H54 (cell line): ENCODE data around the gene CALHM5.

ENCODE experiments used
- DNase-seq: peaks from one replicate; pipeline ENCODE4 v3.0.0; 2011; ENCODE audit warnings: low spot score, mixed read lengths; ENCODE audit not compliant: insufficient read length
- FAIRE-seq: peaks from 3 replicates; lab custom pipeline; 2011; peaks lifted over from hg19 to GRCh38; lab: Jason Lieb, UNC
- POLR2A ChIP-seq: IDR thresholded peaks from 2 replicates; pipeline ENCODE4 v1.6.1; 2011; ENCODE audit warnings: low read depth, mild to moderate bottlenecking, low read length

CALHM5 gene

DNA sequence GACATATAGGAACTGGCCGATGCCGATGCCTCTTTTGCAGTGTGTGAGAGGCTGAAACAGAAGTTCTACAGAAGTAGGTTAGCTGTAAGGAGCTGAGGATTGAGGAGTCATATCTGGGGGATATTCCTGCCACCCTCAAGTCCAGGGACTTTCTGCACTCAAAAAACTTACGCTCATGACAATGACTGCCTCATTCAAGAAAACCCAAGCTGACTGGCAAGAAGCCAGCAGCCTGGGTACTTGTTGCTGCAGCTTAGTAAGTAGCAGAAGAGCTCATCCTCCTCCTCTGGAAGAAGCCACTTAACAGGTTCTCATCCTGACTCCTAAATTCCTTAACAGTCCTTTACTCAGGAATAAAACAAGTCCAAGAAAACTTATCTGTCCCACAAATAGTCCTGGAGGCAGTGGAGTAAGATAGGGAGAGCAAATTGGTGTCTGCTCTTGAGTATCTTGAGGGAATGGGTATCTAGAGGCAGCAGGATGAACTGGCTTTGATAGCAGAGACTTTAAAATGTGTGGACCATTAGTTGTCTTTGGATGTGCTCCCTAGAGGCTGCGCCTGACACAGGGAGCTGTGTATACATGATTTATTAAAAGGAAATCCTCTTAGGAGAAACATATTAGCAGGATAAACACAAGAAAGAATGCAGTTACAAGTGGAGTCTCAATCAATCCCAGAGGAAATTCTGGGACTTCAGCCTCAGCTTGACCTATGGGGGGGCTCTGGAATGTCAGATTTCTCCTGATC, 7.4 kb downstream of the CALHM5 start:
- TF ChIP-seq POLR2A: no peak
- FAIRE-seq (no peak), DNase-seq (no peak)

GRCh38 chr6:116522896-116523295, 11.5 kb downstream of the CALHM5 start:
- no peak for FAIRE-seq
- no peak for TF ChIP-seq POLR2A
- no peak for DNase-seq

- FAIRE-seq: no peak
Measured at GRCh38 chr6:116524236-116524635, 12.8 kb downstream of the CALHM5 start.

GRCh38 chr6:116528133-116528532, 16.7 kb downstream of the CALHM5 start:
- no peak for TF ChIP-seq POLR2A
- FAIRE-seq: no peak

More at GRCh38 chr6:116524236-116524635, 12.8 kb downstream of the CALHM5 start:
- no peak for TF ChIP-seq POLR2A
- DNase-seq: no peak

DNA sequence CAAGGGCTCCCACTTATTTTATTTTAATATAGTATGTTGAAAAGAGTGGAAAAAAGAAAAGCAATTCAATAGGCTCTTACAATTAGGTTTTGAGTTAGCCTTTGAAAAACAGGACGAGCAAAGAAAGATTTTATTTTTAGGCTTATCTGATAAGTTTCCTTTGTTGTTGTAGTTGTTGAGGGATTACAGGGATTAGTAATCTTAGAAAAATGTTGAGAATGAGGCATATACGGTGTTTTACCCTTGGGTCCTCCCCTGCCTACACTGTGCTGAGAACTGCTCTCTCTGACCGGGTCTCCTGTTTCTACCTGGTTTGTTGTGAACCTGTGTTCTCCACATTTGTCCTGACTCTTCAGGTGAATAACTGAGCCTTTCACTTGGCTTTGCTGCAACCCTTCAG, 17.3 kb downstream of the CALHM5 start:
- FAIRE-seq (no peak), DNase-seq (no peak)
- no peak for TF ChIP-seq POLR2A

More at GRCh38 chr6:116528133-116528532, 16.7 kb downstream of the CALHM5 start:
- DNase-seq: no peak

DNA sequence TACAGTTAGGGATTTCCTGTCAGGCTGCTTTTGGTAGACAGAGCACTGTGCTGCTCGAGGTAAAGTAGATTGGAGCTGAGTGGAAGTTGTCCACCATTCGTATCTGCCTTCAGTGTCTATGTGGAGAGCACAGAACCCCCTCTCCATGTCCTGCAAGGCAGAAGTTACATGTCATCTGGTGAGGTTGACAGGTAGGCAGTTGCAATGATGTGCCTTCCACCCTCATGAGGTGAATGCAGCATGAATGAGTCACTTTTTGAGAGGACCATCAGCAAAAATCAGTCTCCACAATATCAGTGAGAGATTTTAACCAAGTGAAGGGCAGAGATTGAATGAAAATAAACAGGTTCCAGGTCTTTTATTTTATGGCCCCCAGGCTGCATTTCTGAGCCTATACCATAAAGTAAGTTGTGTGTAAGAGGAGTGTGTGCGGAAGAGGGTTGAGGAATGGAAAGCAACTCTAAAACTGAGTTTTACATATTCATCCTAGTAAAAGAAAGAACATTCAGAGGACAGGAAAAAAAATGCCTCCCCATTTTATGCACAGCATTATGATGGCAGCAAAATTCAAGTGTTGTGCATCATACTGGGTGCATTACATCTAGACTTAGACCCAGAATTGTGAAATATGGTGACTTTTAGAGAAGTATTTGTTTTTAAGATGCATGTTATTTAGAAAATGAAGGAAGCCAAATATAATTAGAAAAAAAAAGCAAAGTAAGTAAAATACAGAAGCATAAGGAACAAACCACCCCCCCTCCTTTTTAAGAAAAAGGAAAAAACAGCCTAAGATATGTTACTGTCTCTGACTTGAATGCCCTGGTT, 18.2 kb downstream of the CALHM5 start:
- DNase-seq (no peak), FAIRE-seq (no peak)
- TF ChIP-seq POLR2A: no peak

GRCh38 chr6:116530436-116530835, 19.0 kb downstream of the CALHM5 start:
- DNase-seq (no peak), FAIRE-seq (no peak)
- TF ChIP-seq POLR2A: no peak

- DNase-seq (no peak), FAIRE-seq (no peak)
- TF ChIP-seq POLR2A: no peak
Measured at GRCh38 chr6:116531675-116532570, 20.5 kb downstream of the CALHM5 start.

DNA sequence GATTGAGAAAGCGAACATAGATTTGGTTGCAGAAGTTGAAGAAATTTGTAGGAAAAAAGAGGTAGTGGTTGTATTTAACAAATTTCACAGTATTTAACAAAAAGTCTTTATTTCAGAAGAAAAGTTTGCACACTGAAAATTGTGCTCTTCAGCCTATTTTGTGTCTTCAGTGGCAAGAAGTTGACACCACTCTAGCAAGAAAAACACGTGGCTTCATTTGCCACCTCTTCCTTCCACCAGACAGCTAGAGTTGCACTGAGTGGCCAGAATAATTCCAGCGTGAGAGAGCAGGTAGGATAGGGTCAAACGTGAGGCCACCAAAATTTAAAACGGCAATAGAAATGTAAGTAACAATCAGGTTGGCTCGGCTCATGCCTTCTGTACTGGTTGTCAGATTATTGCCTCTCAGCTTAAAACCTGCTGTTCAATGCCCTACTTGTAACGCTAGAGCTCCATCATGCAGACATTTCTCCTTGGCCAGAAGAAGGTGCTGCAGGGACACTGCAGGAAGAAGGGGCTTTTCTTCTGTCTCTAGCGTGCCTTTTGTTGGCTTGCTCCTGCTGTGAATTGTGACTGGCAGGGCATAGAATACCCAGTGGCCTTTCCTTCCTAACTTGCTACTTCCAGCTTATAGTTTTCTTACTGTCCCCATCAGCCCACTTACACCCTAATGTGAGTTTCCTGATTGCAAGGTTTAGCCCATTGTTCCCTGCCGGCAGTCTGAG, 22.0 kb downstream of the CALHM5 start:
- TF ChIP-seq POLR2A: no peak
- FAIRE-seq: no peak
- no peak for DNase-seq

DNA sequence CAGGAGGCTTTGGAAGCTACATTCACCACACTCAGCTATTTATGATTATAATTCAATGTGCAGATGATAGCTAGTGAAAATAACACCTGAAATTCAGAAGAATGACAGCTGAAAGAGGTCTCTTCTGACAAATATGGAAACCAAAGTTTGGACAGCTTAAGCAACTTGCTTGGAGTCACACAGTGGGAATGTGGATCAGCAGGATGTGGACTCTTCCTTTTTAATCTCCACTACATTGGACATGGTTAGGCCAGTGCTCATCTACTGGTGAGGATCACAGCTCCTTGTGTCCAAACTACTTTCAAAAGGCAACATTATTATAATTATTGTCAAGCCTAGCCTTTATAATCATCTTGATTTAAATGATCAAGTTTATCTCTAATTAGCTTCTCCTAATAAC, 23.7 kb downstream of the CALHM5 start:
- FAIRE-seq (no peak), DNase-seq (no peak)

DNA sequence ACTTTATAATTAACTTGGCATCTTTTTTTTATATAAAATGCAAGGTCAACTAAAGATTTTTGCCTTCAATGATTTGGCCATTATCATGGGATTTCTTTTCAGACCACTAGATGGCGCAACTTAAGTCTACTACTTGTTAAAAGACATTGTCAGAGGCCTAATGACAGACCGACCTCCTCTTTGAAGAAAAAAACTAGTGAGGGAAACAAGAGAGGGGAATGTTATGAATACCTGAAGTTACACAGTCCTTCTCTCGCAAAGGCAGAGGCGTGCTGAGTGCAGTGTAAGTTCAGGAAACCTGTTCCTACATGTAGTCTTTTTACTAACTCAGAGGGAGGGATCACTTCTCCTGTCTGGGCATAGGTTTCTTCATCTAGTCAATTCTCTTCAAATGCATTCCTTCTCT, 24.8 kb downstream of the CALHM5 start:
- FAIRE-seq (no peak), DNase-seq (no peak)
- no peak for TF ChIP-seq POLR2A

More for the DNA sequence above, 23.7 kb downstream of the CALHM5 start:
- TF ChIP-seq POLR2A: no peak

DNA sequence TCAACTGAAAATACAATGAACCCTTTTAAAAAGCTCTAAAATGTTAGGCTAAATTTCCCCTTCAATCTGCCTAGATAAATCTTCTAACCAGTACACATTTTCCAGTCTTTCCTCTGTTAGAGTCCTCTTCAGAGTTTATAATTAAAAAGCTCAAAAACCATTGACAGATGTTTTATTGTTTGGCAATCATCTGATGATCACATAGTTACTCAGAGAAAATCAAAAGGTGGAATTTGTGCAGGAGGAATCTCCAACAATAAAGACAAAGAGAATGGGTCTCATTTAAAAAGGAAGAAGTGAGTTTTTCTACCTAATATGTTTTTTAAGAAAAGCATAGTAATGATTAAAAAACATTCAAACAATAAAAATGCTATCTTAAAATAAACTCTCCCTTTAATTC, 31.0 kb downstream of the CALHM5 start:
- TF ChIP-seq POLR2A: no peak
- no peak for FAIRE-seq

GRCh38 chr6:116543149-116543548, 31.7 kb downstream of the CALHM5 start:
- DNase-seq (no peak), FAIRE-seq (no peak)
- TF ChIP-seq POLR2A: no peak

More for the DNA sequence above, 31.0 kb downstream of the CALHM5 start:
- no peak for DNase-seq
